Skin epidermis (tissue), 12 donors: ENCODE data around the gene BRSK2.

Source experiments
- H3K27ac ChIP-seq, 21 experiments: fragments of 200-600 bp; sonication (generic) in 11 of 21; one replicate each; pipeline ENCODE4 v1.5.0; 2020; ENCODE audit warnings: mild to moderate bottlenecking in 3 of 21, inconsistent platforms in 2 of 21, moderate library complexity in 2 of 21
- H3K4me3 ChIP-seq, 7 experiments: fragments of 200-600 bp; sonication (generic) in 2 of 7; one replicate each; pipeline ENCODE4 v1.5.0; 2020; ENCODE audit warnings: inconsistent platforms in 2 of 7, mild to moderate bottlenecking in 2 of 7, moderate library complexity in 1 of 7

BRSK2 gene

DNA sequence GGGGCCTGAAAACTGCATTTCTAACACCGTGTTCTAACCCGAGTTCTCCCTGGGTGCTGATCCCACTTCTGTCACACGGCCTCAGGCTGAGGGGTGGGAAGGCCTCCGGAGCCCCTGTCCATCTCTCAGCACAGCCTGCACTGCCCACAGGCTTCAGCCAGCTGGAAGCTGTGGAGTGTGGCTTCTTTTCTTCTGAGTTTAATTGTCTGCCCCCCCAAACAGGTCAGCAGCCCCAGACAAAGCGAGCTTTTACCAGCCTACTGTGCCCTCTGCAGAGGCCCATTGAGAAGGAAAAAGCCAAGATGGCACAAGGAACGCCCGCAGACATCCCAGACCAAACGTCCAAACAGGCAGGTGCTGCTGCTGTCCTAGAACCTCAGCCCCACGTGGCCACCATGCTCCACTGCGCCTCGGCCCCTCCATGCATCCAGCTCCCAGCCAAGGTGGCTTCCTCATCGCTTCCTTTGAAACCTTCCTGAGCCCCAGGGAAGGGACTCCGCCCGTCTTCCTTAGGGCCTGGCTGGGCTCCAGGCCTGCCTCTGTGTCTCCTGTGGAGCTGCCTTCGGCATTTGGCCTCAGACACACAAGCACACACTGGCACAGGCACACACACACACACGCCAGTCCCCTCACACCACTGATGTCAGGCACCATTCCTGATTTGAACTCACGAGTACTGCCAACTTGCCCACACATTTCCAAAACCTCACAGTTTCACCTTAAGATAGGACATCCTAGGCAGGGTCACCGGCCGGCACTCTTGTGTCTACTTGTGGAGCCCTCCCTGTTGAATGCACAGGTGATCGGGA lies 95.2 kb downstream of the BRSK2 start:
- H3K4me3 ChIP-seq, result no peak overlapping the region
- peak overlapping the region in 3 of 21 experiments; percentile 2 to 53 (median 6) for H3K27ac ChIP-seq

DNA sequence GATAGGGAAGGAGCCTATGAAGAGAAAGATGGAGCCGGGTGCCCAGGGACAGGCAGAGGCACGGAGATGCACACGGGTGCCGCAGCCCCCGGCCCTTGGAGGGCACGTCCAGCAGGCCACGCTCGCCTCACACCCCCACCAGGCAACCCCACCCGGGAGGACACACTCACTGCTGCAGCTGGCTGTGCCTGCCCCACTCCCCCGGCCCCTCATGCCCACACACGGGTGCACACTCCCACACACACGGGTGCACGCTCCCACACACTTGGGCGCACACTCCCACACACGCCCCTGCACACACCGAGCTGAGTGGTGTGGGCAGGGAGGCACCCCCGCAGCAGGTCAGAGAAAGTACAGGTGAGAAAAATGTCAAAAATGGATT lies 95.8 kb downstream of the BRSK2 start:
- H3K27ac ChIP-seq, result peak overlapping the region in 4 of 21 experiments; percentile 6 to 53 (median 30)
- peak overlapping the region in 1 of 7 experiments; percentile 10 for H3K4me3 ChIP-seq

DNA sequence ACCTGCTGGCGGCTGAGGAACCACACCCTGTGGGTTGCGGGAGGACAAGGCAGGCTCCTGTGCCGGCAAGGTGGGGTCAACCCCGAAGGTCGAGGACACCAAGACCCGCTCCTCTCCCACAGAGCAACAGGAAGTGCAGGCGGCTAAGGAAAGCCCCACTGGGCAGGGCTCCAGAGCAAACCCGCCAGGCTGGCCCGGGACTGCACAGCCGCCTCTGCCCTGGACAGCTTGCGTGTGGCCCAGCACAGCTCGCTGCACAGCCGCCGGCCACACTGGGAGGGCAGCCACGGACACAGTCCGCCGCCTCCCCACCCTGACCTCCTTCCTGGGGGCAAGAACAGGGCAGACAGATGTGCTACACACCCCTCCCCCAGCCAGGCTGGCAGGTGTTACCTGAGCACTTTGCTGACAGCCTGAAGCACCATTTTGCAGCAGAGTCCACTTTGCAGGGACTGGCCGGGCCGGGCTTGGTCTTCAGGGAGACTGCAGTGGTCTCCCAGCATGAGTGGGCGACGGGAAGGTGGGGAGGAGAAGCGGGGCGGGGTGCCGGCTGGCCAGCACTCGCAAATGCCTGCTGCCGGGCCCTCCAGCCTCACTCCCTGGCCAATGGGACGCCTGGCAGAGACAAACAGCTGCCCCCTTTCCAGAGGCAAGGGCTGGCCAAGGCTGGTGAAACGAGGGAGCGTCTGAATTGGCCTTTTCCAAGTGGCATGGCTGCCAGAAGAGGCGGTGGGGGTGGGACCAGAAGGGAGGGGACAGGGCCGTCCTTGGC lies 96.5 kb downstream of the BRSK2 start, which contains the start of gene MOB2:
TSS of gene MOB2 (minus strand) at position 726 of the 772 bp plus-strand sequence. CDS start at position 503, 223 bp downstream.
- peak within 1 kb of the TSS in 1 of 7 experiments; percentile 10 for H3K4me3 ChIP-seq
- H3K27ac ChIP-seq, result peak within 1 kb of the TSS in 8 of 21 experiments; percentile 6 to 61 (median 36)

DNA sequence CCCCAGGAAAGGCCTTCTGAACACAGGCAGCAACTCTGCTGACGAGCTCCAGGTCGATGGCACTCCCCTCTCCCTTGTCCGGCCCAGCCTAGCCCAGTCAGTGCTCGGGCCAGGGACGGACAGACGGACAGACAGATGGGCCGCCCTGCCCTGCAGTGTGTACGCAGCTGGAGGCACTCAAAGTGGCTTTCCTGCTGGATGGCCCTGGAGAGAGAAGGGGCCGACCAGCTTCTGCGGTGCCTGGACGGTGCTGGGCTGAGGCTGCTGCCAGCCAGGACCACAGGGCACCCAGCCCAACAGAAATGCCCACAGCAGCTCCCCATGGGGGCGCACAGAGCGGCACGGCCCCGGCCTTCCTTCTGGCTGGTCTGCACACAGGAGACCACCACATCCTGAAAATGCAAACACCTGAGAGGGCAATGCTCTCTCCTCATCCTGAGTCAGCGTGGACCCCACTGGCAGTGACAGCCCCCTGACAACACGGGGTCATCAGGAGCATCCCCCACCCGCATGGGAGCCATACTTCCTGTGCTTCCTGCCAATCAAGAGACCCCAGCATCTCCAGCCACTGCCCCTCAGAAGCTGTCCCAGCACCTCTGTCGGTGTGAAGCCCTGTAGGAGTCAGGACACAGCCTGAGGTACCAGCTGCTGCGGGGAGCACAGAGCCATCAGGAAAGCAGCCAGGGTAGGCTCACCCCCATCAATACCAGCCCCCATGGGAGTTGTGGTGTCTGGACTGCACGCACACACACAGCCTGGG lies 97.5 kb downstream of the BRSK2 start:
- Histone ChIP-seq H3K4me3 (no peak overlapping the region), H3K27ac (peak overlapping the region in 3 of 21 experiments; percentile 11 to 52 (median 37))

DNA sequence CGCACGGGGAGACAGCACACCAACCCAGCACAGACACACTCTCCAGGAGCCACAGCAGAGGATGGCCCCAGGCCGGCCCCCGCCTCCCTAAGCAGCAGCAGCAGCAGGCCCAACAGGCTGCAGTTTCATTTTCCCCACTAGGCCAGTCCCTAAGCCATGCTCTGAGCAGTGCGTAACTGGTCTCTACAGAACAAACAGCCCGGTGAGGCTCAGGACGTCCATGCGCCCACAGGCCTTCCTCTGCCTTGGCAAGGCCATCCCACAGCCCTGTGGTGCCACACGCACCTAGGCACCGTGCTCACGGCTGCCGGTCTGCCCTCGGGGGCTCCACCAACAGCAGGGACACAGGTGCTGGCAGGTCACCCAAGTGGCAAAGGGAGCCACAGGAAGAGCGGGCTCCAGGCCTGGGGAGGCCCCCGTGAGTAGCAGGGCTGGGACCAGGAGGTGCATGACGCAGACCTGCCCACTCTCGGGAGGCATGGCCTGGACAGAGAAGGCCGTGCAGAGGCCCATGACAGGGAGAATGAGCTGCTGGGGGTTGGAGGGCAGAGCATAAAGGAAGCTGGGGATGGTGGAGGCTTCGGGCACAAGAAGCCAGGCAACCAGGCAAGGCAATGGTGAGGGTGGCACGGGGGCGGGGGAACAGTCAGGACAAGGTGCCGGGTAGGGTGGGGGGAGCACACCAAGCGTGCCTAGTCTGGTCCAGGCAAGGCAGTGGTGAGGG lies 98.3 kb downstream of the BRSK2 start:
- peak overlapping the region in 3 of 21 experiments; percentile 11 to 44 (median 24) for H3K27ac ChIP-seq
- H3K4me3 ChIP-seq, result no peak overlapping the region

- peak overlapping the region in 1 of 21 experiments; percentile 24 for H3K27ac ChIP-seq
These were observed 98.9 kb downstream of the BRSK2 start for GRCh38 chr11:1488575-1489180.

GRCh38 chr11:1490651-1491050 lies 100.9 kb downstream of the BRSK2 start:
- Histone ChIP-seq H3K27ac (no peak overlapping the region), H3K4me3 (no peak overlapping the region)

More at GRCh38 chr11:1488575-1489180, 98.9 kb downstream of the BRSK2 start:
- H3K4me3 ChIP-seq, result no peak overlapping the region

DNA sequence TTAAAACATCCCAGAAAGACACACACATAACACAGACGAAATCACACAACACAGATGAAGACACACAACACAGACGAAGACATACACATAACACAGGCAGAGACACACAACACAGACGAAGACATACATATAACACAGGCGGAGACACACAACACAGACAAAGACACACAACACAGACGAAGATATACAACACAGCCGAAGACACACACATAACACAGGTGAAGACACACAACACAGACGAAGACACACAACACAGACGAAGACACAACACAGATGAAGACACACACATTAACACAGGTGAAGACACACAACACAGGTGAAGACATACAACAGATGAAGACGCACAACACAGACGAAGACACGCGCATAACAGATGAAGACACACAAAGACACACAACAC lies 101.6 kb downstream of the BRSK2 start:
- Histone ChIP-seq H3K4me3 (no peak overlapping the region), H3K27ac (no peak overlapping the region)

DNA sequence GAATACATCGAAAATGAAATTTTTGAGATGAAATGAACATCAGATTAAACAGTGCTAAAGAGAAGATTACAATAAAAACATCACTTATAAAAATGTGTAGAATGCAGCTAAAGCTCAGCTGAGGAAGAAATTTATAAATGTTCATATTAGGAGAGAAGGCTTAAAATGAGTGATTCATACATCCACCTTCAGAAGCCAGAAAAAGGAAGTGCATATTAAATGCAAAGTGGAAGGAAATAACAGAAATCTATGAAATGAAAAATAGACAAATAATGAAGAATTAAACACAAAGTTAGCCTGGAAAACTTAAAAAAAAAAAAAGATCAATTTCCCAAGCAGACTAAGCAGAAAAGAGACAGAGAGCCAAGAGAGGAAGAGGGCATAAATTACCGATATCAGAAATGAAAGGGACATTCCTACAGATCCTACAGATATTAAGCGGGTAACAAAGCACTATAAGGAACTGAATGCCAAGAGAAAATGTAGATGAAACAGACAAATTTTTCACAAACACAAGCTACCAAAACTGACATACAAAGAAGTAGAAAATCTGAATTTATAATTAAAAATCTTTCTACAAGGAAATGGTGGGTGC lies 104.0 kb downstream of the BRSK2 start:
- Histone ChIP-seq H3K4me3 (no peak overlapping the region), H3K27ac (no peak overlapping the region)

GRCh38 chr11:1494650-1495049 lies 104.9 kb downstream of the BRSK2 start:
- Histone ChIP-seq H3K4me3 (no peak overlapping the region), H3K27ac (no peak overlapping the region)

DNA sequence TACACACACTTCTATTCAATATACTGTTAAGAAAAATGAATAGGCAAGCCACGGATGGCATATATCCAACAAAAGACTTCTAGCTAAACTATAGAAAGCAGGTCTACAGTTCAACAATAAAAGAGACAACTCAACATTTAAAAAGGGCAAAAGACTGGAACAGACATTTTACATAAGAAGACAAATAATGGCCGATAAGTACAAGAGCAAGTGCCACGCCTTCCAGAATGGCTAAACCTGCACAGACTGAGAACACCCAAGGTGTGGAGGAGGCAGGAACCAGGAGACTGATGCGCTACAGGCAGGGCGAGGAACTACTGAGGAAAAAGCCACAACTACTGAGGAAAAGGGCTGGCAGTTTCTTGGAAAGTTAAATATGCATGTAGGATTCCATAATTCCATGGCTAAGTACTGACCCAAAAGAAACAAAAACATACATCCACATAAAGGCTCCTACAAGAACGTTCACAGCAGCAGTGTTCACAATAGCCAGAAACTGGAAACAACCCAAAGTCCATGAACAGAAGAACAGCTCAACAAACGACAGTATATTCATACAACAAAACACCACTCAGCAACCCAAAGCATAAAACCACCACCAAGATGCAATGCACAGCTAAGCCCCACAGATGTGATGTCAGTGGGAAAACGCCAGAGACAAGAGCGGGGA lies 106.5 kb downstream of the BRSK2 start:
- Histone ChIP-seq H3K4me3 (no peak overlapping the region), H3K27ac (no peak overlapping the region)

DNA sequence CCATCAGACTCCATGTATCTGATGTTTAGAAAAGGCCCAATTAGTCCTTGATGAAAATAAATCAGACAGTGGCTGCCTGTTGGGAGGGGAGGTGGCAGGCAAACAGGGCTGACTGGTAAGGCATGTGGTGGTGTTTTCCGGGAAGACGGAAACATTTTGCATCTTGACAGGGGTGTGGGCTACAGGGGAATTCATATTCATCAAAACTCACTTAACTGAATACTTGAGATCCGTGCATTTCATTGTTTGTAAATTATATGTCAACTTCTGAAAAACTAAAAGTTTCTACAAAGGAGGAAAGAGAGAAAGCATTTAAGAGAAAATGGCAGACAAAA lies 107.0 kb downstream of the BRSK2 start:
- no peak overlapping the region for H3K4me3 ChIP-seq
- H3K27ac ChIP-seq, result no peak overlapping the region

DNA sequence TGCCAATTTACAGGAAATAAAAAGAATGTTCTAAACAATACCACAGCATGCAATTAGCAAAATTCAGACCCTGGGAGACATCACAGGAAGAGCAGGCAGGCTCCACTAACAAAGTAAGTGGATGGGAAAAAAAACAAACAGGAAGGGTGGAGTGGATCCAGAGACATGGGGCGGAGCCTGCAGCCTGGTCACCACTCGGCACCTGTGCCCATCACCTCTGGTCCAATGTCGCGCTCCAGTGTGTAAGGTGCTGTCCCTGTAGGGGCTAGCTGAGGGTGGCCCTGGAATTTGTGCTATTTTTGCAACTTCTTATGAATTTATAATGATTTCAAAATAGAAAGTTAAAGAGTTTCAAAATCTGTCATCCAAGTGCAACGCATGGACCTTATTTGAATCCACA lies 107.9 kb downstream of the BRSK2 start:
- no peak overlapping the region for H3K27ac ChIP-seq
- H3K4me3 ChIP-seq, result no peak overlapping the region

DNA sequence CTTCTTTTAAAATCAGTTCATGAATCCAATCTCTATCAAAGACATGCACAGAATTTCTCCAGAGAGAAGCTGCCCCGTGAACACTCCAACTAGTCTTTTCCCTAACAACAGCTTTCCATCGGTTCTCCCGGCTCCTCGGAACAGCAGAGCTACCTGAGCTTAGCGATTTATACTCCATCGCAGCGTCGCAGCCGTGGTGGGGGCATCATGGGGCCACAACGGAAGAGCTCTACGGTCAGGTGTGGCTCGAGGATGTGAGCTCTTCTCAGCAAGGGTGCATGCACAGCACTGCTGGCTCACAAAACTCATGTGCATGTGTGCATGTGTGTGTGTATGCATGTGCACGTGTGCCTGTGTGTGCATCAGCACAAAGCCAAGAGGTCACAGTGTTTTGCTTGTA lies 108.5 kb downstream of the BRSK2 start:
- Histone ChIP-seq H3K27ac (no peak overlapping the region), H3K4me3 (no peak overlapping the region)

DNA sequence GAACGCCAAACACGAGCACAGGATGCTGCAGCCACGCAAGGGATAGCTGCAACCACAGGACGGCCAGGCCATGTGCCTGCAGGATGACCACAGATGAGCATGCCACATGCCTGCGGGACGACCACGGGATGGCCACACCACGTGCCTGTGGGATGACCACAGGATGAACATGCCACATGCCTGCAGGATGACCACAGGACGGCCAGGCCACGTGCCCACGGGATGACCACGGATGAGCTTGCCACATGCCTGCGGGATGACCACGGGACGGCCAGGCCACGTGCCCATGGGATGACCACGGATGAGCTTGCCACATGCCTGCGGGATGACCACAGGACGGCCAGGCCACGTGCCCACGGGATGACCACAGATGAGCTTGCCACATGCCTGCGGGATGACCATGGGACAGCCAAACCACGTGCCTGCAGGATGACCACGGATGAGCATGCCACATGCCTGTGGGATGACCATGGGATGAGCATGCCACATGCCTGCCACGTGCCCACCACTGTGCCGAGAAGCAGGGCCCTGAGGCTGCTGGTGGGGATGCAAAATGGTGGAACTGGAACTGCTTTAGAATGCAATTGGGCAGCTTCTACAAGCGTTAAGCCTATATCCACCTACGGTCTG lies 109.6 kb downstream of the BRSK2 start:
- H3K27ac ChIP-seq, result no peak overlapping the region
- no peak overlapping the region for H3K4me3 ChIP-seq

- no peak overlapping the region for H3K4me3 ChIP-seq
- H3K27ac ChIP-seq, result peak overlapping the region in 1 of 21 experiments; percentile 35
These were observed 110.2 kb downstream of the BRSK2 start for GRCh38 chr11:1499899-1500298.

GRCh38 chr11:1500466-1501420 lies 111.0 kb downstream of the BRSK2 start:
- Histone ChIP-seq H3K27ac (peak overlapping the region in 1 of 21 experiments; percentile 35), H3K4me3 (no peak overlapping the region)
